ENCODE results near the gene NUAK2.

DNA sequence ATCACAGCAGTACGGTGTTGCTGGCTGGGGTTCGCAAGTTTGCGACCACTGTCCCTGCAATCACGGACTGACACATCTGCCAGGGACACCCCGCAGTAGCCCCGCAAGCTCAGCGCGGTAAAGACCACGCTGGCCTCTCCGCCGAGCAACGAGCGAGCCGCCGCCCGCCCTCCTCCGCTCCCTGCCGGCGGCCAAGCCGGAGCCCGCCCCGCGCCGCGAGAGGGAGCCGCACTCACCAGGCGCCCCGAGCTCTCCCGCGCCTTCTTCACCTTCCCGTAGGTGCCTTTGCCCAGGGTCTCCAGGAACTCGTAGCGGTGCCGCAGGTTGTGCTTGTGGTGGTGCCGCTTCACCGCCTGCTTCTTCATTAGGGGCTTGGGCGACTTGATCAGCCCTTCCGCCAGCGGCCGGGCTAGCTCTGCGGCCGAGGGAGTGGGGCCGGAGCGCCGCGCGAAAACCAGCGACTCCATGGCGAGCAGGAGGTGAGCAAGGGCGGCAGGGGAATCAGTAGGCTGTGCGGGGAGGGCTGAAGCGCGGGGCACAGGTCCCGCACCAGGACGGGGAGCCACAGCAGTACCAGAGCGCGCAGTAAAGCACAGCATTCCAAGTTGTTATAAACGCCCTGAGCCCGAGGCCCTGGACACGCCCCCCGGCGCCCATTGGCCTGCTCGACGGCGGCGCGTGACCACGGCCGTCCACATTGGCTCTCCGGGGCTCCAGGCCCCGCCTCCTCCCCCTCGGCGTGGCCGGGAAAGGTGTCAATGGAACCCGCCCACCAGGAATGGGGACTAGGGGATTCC is at the start of gene NUAK2:
- TF ChIP-seq, protein P1, sequence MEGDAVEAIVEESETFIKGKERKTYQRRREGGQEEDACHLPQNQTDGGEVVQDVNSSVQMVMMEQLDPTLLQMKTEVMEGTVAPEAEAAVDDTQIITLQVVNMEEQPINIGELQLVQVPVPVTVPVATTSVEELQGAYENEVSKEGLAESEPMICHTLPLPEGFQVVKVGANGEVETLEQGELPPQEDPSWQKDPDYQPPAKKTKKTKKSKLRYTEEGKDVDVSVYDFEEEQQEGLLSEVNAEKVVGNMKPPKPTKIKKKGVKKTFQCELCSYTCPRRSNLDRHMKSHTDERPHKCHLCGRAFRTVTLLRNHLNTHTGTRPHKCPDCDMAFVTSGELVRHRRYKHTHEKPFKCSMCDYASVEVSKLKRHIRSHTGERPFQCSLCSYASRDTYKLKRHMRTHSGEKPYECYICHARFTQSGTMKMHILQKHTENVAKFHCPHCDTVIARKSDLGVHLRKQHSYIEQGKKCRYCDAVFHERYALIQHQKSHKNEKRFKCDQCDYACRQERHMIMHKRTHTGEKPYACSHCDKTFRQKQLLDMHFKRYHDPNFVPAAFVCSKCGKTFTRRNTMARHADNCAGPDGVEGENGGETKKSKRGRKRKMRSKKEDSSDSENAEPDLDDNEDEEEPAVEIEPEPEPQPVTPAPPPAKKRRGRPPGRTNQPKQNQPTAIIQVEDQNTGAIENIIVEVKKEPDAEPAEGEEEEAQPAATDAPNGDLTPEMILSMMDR (conservative IDR thresholded peaks at IDR 0.05; ENCODE audit: low read depth, low read length) = peak; percentile 37; the same call in 1 of the 2 replicates
- no peak for TF ChIP-seq EZH2 (IDR thresholded peaks at IDR 0.05; ENCODE audit: borderline replicate concordance, low read depth, low read length, poor library complexity, severe bottlenecking)

Data from A673 (cell line).